Left lung (tissue), 10 donors: ENCODE data around the gene PCP4. TPM values are rescaled to one million over a fixed set of nuclear protein-coding genes. Genes with fewer than 3 reads are reported as not detected.
A peak's percentile ranks its signal among the peaks of the same experiment; 100 is the strongest.

Experiments
- ATAC-seq: fragments of 200-7000 bp; cut with Tn5 transposase; one replicate; pipeline ENCODE4 v1.9.1; 2020; ENCODE audit warnings: moderate library complexity
- DNase-seq, 4 donors: peaks; one replicate each; pipeline ENCODE4 v3.0.0-alpha.2; 2013 to 2020
- H3K27ac ChIP-seq, 2 donors: fragments of 200-600 bp; sonication (generic) in 1 of 2; one replicate each; pipeline versions ENCODE4 v1.5.0 to v1.8.0; 2020 to 2021
- H3K27me3 ChIP-seq, 2 donors: fragments of 200-600 bp; sonication (generic) in 1 of 2; one replicate each; pipeline versions ENCODE4 v1.5.0 to v1.8.0; 2020 to 2021
- H3K36me3 ChIP-seq, 2 donors: fragments of 200-600 bp; sonication (generic) in 1 of 2; one replicate each; pipeline versions ENCODE4 v1.5.0 to v1.8.0; 2020 to 2021
- H3K4me1 ChIP-seq, 2 donors: fragments of 200-600 bp; one replicate each; pipeline ENCODE4 v1.8.0; 2021
- H3K4me3 ChIP-seq, 2 donors: fragments of 200-600 bp; sonication (generic) in 1 of 2; one replicate each; pipeline versions ENCODE4 v1.5.0 to v1.8.0; 2020 to 2021; ENCODE audit warnings: mild to moderate bottlenecking in 1 of 2
- H3K9me3 ChIP-seq, 2 donors: fragments of 200-600 bp; sonication (generic) in 1 of 2; one replicate each; pipeline versions ENCODE4 v1.5.0 to v1.8.0; 2020 to 2021
- CTCF ChIP-seq, 2 donors: fragments of 200-600 bp; sonication (generic) in 1 of 2; IDR thresholded peaks; one replicate each; pipeline versions ENCODE4 v1.5.0 to v1.8.0; 2021; ENCODE audit warnings: antibody characterized with exemption in 2 of 2
- intact Hi-C, 2 donors: fragments of 100-400 bp; cut with DNase I; formaldehyde crosslinking; loops; one replicate each; pipeline versions ENCODE4 v1.11.2 to v1.14.2; 2022
- polyA plus RNA-seq, 6 donors: library from polyadenylated mRNA; unstranded; fragments of 120-200 nt; gene quantifications; one replicate each; pipeline ENCODE4 v1.2.1, GENCODE V29; 2013; ENCODE audit not compliant: insufficient read length in 6 of 6
- total RNA-seq, 2 donors: library from RNA; stranded (reverse); fragmentation: NEBNext Ultra II Directional; extraction: Animal tissue kit (Norgen Biotek cat#: 25700); gene quantifications; one replicate each; pipeline ENCODE4 v1.2.1, GENCODE V29; 2021
- donor health status: DM: no; HTN: yes; CAD: no.
- donor health status: DM: no; HTN: no; CAD: no.

The PCP4 gene
- total and polyA plus RNA-seq, 8 donors, result 0.68 to 14.7 (median 8.0) TPM

GRCh38 chr21:39851002-39851618 is 16.1 kb upstream of the PCP4 start:
- no peak overlapping the region for H3K4me3 ChIP-seq
- H3K4me1 ChIP-seq, result no peaks in the 10 kb centered on the region
- no peaks in the 10 kb centered on the region for H3K27me3 ChIP-seq
- no peak for DNase-seq
- intact Hi-C loops, result no loop called here
- no peak for ATAC-seq
- no peak overlapping the region for H3K27ac ChIP-seq
- H3K9me3 ChIP-seq, result no peaks in the 10 kb centered on the region
- TF ChIP-seq CTCF (IDR thresholded peaks at IDR 0.05), result no peak
- H3K36me3 ChIP-seq, result no peaks in the 10 kb centered on the region

- DNase-seq, result no peak
Observed at GRCh38 chr21:39852021-39852721, 15.1 kb upstream of the PCP4 start.

GRCh38 chr21:39852726-39853500 is 14.3 kb upstream of the PCP4 start:
- H3K4me1 ChIP-seq, result no peaks in the 10 kb centered on the region
- H3K36me3 ChIP-seq, result no peaks in the 10 kb centered on the region
- no peak for DNase-seq
- intact Hi-C loops, result no loop called here
- H3K27me3 ChIP-seq, result no peaks in the 10 kb centered on the region
- no peak for TF ChIP-seq CTCF (IDR thresholded peaks at IDR 0.05)
- H3K27ac ChIP-seq, result no peak overlapping the region
- H3K4me3 ChIP-seq, result no peak overlapping the region
- no peaks in the 10 kb centered on the region for H3K9me3 ChIP-seq
- no peak for ATAC-seq

More at GRCh38 chr21:39852021-39852721, 15.1 kb upstream of the PCP4 start:
- no peak for TF ChIP-seq CTCF (IDR thresholded peaks at IDR 0.05)
- intact Hi-C loops, result no loop called here
- Histone ChIP-seq H3K9me3 (no peaks in the 10 kb centered on the region), H3K4me3 (no peak overlapping the region), H3K27ac (no peak overlapping the region), H3K4me1 (no peaks in the 10 kb centered on the region), H3K36me3 (no peaks in the 10 kb centered on the region), H3K27me3 (no peaks in the 10 kb centered on the region)
- ATAC-seq, result peak; percentile 67

GRCh38 chr21:39854572-39854971 is 12.7 kb upstream of the PCP4 start:
- no peak overlapping the region for H3K27ac ChIP-seq
- ATAC-seq (no peak), DNase-seq (no peak)
- H3K4me1 ChIP-seq, result no peaks in the 10 kb centered on the region
- intact Hi-C loops, result no loop called here
- no peaks in the 10 kb centered on the region for H3K27me3 ChIP-seq
- no peaks in the 10 kb centered on the region for H3K9me3 ChIP-seq
- no peak overlapping the region for H3K4me3 ChIP-seq
- TF ChIP-seq CTCF (IDR thresholded peaks at IDR 0.05), result no peak
- no peaks in the 10 kb centered on the region for H3K36me3 ChIP-seq

GRCh38 chr21:39855595-39855994 is 11.6 kb upstream of the PCP4 start:
- TF ChIP-seq CTCF (IDR thresholded peaks at IDR 0.05), result no peak
- intact Hi-C loops, result no loop called here
- ATAC-seq (no peak), DNase-seq (no peak)
- no peak overlapping the region for H3K27ac ChIP-seq
- H3K4me1 ChIP-seq, result no peaks in the 10 kb centered on the region
- H3K9me3 ChIP-seq, result no peaks in the 10 kb centered on the region
- H3K27me3 ChIP-seq, result no peaks in the 10 kb centered on the region
- no peak overlapping the region for H3K4me3 ChIP-seq
- H3K36me3 ChIP-seq, result no peaks in the 10 kb centered on the region
